Measurements from ENCODE around the gene INCA1.

INCA1 gene

GRCh38 chr17:5003214-5003867 is 6.0 kb upstream of the INCA1 start:
- no peak for DNase-seq

- no peak for DNase-seq
Measured at GRCh38 chr17:5002121-5002788, 4.9 kb upstream of the INCA1 start.

DNA sequence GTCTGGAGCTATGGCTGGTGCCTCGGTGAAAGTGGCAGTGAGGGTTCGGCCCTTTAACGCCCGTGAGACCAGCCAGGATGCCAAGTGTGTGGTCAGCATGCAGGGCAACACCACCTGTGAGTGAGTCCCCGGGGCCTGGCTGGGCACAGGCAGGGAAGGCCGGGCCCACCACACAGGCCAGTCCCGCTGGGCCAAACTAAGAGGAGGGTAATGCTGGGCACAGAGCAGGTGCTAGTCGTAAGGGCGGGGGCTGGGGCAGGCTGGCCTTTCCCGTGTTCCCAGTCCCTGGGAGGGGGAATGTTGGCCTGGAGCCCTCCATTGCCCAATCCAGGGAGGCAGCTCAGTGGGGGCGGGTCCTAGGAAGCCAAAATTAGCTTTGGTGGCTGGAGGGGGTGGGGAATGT is 2.9 kb upstream of the INCA1 start:
- DNase-seq, result no peak

DNA sequence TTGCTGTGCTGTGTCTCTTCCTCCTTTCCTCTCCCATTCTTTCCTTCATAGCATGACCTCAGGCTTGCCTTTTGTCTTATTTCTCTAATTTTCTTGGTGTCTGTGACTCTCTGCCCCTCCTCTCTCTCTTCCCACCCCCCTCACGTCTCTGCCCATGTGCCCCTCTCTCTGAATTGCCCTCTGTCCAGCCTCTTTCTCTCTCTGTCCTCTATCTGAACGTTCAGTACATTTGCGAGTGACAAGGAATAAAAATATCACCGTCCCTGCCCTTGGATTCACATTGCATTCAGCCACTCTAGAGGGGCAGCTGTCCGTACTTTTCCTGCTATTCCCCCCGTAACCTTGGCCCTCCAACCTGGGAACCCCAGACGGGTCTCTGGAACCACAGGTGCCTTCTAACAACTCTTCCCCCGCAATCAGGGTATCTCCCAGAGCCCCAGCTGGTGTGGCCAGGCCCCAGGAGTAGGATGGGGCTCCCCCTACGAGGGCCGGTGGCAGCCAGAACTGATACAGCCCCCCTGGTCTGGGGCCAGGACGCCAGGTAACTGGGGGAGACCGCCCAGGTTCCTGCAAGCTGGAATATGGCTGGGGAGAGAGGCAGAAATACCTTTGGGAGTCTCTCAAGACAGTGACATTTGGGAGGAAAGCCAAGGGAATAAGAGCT is 2.2 kb upstream of the INCA1 start:
- DNase-seq, result no peak

DNA sequence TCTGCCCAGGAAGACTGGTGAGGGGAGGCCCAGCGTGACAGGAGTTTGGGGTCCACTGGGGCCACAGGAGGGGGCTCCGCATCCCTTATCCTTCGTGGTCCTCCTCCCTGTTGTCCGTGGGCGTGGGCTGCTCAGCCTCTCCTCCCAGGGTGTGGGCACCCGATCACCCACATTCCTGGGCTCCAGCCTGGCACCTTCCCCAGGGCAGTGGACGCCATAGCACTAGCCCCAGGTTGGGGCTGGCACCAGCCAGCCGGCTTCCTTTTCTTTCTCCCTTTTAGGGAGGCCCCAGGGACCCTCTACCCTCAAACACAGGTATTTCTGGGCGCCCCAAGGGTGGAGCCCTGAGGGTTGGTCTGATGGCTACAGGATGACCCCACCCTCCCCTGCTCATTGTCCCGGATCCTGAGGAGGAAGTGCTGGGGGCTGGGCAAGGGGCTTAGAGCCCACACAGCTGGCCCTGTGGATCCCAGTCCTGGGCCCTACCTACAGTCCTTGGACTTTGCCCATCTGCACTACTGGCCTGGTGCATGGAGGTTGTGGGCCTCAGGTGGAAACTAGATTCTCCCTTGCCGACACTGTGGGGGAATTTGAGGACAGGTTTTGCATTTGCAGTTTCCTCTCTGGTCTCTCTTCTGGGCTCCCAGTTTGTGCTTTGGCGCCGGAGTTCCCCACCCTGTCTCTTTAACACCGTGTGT is 1.6 kb upstream of the INCA1 start:
- DNase-seq, result no peak

DNA sequence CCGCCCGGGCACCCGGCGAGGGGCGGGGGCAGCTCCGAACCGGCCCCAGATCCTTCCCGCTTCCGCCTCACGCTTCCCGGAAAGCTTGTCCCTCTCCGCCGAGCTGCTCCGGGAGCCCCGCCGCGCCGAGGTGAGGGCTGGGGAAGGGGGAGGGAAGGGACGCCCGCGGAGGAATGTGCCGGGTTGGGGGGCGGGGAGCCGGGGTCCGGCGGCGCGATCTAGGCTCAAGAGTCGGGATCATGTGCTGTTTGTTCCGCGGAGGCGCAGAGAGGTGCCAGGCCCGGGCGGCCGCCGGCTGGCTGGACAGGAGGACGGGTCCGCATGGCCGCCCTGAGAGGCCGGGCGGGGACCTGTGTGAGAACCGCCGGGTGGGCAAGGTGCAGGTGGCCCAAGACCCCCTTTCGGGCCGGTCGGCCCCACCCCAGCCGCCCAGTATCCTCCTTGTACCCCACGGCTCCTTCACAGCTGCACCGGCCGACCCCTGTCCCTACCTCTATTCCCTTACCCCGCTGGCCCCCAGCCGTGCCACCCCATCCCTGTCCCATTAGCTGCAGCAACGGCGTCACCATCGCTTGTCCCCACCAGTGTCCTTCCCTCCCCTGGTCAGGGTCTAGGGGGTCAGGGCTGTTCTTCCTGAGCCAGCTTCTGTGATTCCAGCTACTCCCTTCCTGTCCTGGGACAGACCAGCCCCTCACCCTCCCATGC is 857 bp upstream of the INCA1 start:
- no peak for DNase-seq

GRCh38 chr17:4994081-4994595 is 3.2 kb downstream of the INCA1 start:
- DNase-seq, result no peak

DNA sequence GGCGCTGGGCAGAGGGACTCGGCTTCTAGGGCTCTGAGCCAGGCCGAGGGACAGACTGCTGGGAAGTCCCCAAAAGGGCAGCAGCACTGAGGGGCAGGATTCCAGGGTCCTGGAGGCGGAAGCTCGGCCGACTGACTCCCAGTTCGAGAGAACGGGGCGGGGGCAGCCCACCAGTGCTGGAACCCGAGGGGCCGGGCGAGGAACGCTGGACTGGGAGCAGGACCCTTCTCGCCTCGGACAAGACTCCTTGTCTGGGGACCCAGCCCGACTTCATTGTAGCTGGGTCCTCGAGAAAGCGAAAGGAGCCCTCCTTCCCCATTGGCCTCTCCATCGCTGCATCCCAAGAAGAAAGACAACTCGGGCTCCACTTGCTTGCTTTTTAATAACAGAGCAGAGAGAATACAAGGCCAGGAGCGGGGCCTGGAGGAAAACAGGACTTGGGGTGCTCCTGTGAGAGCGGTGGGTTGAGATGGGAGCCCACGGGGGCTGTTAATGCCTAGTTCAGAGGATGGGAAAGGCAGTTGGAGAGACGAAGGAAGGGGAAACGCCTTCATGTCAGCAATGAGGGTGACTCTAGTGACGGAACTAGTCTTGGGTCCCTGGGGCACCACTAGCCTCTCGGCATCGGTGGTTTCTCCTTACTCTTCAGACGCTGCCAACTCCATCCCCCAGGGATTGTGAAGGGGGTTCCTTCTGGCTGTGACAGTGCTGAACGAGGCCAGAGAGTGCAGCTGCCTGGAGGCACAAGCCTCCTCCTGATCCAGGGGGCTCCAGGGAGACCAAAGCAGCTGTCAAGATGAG is 9.4 kb downstream of the INCA1 start:
- no peak for DNase-seq

DNA sequence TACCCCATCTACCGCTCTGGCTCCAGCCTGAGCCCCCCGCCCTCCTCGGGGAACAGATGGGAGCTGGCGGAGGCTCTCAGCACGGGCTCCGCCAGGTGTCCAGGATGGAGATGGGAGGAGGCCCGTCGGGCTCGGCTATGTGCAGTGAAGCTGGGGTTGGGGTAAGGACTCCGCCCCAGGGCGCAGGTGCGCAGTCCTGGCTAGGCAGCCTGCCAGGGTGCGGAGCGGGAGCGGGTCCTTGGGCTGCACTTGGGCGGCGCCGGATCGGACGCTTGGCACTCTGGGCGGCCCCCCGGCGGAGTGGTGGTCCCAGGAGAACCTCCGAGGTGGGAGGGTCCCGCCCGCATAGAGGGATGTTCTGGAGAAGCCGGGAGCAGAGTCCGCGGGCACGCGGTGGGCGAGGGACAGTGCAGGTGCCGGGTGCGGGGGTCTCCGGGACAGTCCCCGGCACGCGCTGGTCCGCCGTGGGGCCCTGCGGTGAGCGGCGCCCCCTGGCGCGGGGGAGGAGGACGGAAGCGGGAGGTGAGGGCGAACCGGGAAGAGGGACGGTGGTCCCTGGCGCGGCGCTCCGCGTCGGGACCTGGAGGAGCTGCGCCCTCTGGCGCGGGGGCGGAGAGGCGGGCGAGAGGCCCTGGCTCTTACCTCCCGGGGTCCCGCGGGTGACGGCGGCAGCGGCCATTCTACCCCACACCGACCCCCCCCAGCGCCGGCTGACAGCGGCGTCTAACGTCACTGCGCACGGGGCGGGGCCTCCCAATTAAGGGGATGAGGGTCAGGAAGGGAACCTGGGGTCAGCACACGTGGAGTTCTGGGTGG is 10.2 kb downstream of the INCA1 start, which contains the start of gene CAMTA2:
Gene CAMTA2, minus strand, starts transcription at position 725 of the 816 bp plus-strand sequence. CDS start 1,453 bp downstream, outside the sequence.
- peak; percentile 87 for DNase-seq

DNA sequence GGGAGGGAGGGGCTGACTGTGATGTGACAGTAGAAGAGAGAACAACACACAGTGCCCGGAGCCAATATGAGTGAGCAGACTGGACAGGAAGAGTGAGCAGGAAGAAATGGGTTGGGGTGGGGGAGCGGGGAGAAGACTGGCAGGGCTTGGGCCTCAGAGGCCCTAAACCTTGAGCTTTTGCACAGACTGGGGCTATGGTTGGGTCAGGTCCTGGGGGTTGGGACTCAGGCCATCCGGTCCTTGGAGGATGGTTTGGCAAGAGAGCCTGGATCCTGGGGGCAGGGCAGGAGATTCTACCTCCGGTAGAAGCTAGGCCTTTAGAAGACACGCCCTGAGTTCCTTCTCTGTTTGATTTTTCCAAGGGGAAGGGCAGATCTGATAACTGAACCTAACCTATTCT is 10.9 kb downstream of the INCA1 start:
- no peak for DNase-seq

- DNase-seq, result no peak
Measured at GRCh38 chr17:4982305-4982704, 15.0 kb downstream of the INCA1 start.

DNA sequence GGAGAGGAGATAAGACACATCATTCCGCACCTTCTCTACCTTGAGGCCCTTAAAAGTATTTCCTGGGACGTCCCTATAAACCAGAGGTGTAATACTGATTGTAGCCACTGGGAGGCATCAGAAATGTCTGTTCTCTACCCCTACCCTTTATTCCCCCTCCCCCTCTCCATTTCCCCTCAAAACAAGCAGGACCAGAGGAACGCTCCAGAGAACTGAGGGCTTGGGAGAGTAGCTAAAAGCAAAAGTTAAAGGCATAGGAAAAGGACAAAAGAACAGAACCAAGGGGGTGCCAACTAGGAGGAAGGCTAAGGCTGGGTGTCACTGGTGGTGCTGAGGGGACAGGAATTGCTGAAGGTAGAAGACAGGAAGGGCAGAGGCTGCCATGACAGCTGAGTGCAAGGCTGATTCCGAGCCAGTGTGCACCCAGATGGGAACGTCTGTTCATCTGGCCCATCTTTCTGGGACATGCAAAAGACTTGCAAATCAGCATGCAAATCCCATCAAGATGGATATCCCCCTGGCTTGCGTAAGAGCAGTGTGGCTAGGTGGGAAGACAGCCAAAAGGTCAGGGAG is 16.6 kb downstream of the INCA1 start:
- peak; percentile 33 for DNase-seq

DNA sequence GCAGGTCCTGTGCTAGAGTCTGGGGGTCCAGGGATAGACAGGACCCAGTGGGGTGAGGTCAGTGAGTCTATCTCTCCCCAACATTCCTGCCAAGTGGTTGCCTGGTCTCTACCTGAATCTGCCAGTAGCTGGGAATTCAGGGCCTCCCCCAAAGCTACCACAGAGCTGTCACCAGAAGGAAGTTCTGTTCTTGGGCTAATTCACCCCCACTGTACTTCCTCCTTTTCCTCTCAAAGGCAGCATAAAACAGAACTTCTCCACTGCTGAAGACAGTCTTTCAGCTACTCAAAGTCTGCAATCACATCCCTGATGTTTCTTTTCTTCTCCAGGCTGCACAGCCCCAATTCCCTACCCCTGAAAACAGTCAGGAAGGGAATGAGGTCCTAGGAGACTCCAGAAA is 18.6 kb downstream of the INCA1 start:
- DNase-seq, result no peak

DNA sequence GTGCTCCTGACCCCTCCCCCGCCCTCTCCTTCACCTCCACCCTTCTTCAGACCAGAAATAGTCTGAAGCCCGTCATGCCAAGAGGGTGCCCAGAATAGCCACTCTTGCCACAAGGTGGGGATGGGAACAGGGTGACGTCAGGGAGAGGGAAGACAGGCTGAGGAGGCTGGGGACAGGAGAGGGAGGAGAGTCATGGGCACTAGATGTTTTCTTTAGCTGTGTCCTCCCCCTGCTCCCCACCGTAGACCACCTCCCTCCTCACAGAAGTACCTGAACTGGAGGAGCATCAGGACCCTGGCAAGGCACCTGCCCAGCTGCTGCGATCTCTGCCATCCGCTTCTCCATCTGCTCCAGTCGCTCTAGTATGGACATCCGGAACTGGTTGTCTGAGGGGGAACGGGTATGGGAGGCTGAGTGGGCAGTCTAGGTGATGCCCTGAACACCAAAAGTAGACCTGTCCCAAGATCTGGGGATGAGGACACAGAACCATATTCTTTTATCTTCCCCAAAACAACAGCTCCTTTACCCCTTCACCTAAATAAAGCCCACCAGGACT is 23.1 kb downstream of the INCA1 start:
- DNase-seq, result no peak

DNA sequence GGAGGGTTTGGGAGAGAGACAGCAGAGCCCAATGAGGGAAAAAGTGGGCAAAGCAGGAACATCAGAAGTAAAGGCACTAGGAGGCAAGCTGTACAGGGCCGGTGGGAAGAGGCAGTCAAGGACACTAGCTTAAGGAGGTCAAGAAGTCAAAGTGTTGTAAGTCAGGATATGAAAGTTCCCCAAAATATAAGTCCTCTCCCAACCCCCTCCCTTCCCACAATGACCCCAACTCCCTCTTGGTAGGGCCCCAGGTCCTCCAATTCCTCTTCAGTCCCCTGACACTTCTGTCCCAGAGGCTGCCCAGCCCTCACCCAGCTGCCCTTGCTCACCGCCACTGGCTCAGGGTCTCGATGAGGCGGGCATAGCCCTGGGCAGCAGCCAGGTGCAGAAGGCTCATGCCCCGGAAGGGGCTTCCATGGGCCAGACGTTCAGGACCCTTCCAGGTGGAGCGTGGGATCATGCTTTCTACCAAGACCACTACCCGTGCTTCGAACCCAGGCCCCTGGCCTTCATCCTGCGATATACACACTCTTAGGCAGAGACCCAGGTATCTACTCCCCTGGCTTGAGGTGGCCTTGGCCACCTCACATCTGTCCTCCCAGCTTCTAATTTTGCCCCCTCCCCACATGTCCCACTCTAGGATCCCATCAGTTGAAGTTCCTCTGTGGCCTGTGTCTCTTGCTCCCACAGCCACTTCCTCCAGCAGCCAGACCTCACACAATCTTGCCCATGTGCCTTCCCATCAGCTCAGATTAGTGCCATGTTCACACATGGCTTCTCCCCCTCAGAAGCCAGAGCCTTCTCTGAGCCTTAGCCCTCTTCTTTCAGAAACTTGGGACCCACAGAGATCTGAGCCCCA is 23.8 kb downstream of the INCA1 start:
- DNase-seq, result no peak

GRCh38 chr17:4972752-4973151 is 24.6 kb downstream of the INCA1 start:
- no peak for DNase-seq

GRCh38 chr17:4972322-4972721 is 25.0 kb downstream of the INCA1 start:
- no peak for DNase-seq

- no peak for DNase-seq
Measured at GRCh38 chr17:4971826-4972225, 25.5 kb downstream of the INCA1 start.

DNA sequence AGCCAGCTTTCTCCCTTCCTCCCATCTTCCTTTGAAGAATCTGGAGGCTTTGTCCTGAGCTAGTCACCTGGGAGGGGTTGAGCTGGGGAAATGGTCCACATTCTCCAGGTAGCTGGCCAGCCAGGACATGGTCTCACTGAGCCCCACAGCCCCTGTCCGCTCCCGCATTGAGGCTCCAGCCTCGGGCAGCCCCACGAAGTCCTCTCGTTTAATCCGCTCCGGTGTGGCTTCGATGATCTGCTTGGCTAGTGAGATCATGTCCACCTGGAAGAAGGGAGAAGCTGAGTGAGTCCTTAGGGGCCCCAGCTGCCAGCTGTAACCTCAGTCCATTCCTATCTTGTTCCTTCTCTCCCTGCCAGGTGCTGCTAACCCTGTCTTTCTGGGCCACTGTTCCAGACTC is 27.0 kb downstream of the INCA1 start:
- no peak for DNase-seq
